HG03442 (cell line): ENCODE data around the gene ISLR.
"Not testable (repeated sequence)": the region's sequence is repeated elsewhere in the genome, so short reads cannot be mapped to it uniquely, and the experiment has no call there.

Experiments used
- ATAC-seq: cut with Tn5 transposase; IDR thresholded peaks from one replicate; pipeline ENCODE4 v1.9.1; 2021; ENCODE audit warnings: mild to moderate bottlenecking, moderate library complexity; ENCODE audit not compliant: unreplicated experiment

Gene ISLR

GRCh38 chr15:74136814-74137536, 36.5 kb upstream of the ISLR start:
- no peak for ATAC-seq

- no peak for ATAC-seq
These were observed 36.0 kb upstream of the ISLR start for GRCh38 chr15:74137537-74137894.

- ATAC-seq: no peak
These were observed 34.9 kb upstream of the ISLR start for GRCh38 chr15:74138642-74139041.

DNA sequence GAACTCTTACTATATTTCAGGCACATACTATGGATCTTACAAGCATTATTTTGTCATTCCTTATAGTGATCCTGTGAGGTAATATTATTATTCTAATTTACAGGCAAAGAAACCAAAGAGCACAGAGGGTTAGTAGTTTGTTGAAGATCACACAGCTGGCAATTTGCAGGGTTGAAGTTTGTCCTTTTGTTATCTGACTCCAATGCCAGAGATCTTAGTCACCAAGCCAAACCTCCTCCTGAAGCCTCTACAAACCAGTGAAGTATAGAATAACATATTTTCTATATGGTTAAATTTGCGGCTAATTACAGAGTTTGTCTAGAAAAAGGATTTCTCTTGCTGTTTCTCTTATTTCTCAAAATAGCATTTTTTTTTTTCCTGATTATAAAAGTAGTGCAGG, 31.9 kb upstream of the ISLR start:
- no peak for ATAC-seq

DNA sequence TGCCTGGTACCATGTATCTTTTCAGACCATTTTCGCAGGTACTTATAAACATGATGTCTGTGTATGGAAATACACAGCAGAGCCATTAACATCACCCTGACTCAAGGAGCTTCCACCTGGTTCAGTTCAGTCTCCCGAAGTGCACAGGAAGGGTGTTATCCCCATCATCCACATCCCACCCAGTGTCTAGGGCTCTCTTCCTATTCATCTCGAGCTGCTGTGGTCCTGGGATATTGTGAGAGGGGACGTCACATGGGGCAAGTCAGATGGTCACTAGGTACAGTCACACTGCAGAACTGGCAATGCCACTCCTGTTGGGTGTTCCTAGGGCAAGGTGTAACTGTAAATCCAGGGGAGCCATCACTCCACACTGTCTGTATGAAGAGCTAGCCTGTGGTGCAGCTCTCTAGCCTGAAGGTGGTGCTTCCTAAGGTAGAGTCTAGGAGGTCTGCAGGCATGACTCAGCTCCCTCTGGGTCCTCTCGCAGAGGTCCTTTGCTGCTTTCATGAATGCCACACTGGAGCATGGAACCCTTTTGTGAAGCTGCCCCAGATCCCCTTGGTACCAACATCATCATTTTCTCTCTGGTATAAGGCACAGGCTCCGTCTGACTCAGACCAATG, 29.2 kb upstream of the ISLR start:
- ATAC-seq: no peak

DNA sequence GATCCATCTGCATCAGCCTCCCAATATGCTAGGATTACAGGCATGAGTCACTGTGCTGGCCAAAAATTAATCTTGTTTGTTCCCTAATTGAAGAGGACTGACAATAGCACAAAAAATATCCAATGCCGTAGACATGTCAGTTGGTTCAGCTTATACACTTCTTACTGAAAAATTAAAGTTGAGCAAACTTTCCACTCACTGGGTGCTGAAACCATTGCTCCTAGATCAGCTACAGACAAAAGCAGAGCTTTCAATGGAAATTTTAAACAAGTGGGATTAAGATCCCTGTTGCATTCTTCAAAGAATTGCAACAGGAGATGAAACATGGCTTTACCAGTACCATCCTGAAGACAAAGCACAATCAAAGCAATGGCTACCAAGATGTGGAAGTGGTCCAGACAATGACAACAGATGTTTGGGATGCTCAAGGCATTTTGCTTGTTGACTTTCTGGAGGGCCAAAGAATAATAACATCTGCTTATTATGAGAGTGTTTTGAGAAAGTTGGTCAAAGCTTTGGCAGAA, 27.2 kb upstream of the ISLR start:
- ATAC-seq: no peak

DNA sequence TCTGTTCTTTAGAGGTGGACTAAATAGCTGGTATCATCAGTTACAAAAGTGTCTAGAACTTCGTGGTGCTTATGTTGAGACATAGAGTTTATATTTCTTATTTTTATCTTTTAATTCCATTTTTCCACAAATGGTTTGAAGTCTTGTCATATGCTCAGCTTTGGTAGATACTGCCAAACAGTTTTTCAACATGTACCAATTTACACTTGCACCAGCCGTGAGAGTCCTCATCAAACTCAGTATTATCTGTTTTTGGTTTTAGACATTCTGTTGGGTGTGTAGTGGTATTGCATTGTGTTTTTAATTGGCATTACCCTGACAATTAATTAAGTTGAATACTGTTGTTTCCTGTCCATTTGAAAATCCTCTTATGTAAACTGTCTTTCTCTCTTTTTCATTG, 26.5 kb upstream of the ISLR start:
- ATAC-seq: no peak

GRCh38 chr15:74155766-74156417, 17.6 kb upstream of the ISLR start:
- ATAC-seq: no peak

DNA sequence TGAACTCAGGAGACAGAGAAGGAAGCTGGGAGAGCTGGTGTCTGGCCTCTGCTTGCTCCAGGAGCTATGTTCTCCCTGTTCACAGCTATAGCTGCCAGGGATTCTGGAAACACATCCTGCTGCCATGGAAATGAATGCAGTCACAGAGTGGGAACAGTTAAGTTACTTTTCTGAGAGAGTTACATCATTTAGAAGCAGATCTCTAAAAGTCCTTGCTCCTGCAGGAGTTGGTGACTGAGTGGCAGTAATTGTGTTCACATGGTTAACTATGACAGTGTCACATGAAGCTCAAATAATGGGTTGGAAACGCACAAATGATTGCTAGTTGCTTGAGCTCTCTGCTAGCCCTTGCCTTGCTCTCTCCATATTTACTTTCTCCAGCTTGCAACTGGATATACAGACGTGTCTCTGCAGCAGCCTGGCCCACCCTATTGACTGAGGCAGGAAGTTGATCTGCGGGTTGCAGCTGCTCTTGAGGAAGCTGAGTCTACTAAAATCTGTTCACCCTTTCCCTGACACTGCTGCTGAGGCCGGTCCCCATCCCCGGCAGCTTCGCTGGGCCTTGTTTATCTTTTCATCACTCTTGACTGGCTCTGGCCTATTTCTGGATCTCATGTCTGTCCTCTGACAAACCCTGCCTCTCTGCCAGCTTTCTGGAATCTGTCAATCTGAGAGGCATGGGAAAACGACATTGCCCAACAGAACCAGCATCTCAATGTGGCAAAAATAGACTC, 16.7 kb upstream of the ISLR start:
- no peak for ATAC-seq

DNA sequence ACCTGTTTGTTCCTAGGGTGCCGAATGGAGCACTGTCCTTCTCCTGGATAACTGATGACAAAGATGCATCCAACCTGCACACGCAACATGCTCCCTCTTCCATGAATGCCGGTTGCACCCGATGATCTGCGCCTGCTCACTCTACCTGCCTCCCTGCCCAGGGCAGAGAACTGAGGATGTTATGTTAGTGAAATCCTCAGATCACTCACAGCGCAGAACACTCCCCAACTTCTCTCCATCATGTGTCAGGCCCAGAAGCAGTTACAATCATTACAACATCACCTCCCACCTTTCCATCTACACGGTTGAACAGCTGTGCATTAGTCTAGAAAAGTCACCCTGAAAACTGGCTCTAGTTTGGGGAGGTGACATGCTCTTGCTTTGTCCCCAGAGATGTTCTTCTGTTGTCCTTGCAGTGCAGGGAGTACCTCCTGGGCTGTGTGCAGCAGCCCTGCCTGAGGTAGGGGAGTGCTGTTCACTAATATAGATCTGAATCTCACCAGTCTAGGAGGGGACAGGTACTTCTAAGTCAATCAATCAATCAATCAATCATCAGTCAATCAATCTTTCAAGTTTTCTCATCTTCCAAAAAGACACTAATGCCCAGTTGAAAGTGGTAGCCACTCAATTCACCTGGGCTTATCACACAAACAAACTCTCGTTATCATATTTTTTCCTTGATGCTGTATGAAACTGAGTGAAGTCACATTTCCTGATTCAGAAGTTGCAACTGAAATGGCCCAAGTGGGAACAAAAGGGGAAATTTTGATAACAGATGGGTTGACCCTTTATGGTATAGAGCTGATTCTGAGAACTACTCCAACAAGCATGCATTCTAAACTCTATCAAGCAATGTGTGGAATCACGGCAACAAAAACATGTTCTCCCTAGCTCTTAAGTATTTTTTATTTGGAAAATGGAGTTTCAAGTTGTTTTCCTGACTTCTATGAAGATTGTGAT, 15.4 kb upstream of the ISLR start:
- no peak for ATAC-seq

DNA sequence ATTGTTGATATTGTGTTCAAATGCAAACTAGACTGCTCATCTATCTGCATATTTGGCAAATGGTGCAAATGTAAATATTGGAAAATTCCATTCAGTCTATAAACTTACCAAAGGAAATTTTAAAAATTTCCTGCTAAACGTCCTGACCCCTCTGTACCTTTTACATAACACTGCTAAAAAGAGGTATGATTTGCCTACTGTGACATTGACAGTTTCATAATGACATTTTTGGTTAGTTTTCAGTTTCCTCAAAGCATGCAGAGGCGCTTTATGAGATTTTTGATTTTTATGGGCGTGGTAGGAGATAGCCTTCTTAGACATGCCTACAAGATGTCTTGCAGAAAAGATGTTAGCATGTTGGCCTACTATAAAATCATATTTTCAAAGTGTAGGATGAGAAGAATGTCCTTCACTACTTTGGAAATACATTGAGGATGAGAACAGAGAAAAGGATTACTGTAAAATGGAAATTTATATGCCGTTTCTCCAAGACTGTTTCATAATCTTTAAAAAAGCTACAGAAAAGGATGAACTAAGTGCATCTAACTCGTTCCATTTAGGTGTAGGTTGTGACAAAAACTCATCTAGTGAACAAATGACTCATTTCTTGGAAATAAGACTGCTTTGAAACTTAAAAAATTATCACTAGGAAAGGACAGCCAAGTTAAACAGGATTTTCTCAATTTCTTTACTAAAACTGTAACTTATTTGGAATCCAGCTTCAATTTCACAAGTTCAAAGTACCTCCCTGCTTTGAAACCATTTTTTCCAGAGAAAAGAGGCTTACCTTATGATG, 14.5 kb upstream of the ISLR start:
- peak; percentile 59 for ATAC-seq

DNA sequence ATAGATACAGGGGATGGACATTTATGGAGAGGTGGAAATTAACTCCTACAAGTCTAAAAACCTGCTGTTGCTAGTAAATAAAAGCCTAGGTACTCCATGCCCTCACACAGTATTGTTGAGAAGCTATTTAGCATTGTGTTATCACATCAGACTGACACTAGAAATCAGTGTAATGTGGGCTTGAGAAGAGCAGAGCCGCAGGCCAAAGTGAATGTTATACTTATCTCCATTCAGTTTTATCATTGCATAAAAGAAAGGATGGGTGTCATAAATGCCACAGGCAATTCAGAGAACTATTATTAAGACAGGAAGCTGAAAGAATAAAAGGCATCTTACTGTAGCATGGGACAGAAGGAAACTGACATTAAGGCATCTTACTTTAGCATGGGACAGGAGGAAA, 13.7 kb upstream of the ISLR start:
- ATAC-seq: no peak

DNA sequence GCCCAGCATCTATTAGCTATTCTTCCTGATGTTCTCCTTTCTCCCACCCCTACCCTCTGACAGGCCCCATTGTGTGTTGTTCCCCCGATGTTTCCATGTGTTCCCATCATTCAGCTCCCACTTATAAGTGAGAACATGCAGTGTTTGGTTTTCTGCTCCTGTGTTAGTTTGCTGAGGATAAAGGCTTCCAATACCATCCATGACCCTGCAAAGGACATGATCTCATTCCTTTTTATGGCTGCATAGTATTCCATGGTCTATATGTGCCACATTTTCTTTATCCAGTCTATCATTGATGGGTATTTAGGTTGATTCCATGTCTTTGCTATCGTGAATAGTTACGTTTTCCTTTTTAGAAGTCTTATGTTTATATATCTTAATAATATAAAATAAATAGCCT, 13.1 kb upstream of the ISLR start:
- ATAC-seq: not testable (repeated sequence)

- ATAC-seq: not testable (repeated sequence)
These were observed 11.3 kb upstream of the ISLR start for GRCh38 chr15:74162195-74162536.

- ATAC-seq: no peak
These were observed 8.0 kb upstream of the ISLR start for GRCh38 chr15:74165461-74165860.

DNA sequence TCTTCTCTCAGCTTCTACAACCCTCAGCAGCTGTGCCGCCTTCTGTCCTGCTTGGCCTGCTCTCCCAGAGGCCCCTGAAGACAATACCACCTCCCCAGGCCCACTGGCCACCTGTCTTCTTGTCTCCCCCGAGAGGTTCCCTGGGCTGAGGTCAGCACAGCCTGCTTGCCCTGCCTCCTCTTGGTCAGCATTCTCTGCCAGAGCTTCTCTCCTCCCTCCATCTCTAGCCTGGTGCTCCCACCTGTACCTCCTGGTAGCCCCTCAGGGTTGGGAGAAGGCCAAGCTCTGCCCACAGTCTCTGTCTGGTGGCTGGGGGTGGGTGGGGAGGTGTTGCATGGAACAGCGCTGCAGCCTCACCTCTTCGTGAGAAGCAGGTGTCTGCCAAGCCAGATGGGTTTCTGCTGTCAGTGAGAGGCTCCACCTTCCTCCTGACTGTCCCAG, 5.6 kb upstream of the ISLR start:
- no peak for ATAC-seq

- no peak for ATAC-seq
These were observed 4.8 kb upstream of the ISLR start for GRCh38 chr15:74168711-74169126.

DNA sequence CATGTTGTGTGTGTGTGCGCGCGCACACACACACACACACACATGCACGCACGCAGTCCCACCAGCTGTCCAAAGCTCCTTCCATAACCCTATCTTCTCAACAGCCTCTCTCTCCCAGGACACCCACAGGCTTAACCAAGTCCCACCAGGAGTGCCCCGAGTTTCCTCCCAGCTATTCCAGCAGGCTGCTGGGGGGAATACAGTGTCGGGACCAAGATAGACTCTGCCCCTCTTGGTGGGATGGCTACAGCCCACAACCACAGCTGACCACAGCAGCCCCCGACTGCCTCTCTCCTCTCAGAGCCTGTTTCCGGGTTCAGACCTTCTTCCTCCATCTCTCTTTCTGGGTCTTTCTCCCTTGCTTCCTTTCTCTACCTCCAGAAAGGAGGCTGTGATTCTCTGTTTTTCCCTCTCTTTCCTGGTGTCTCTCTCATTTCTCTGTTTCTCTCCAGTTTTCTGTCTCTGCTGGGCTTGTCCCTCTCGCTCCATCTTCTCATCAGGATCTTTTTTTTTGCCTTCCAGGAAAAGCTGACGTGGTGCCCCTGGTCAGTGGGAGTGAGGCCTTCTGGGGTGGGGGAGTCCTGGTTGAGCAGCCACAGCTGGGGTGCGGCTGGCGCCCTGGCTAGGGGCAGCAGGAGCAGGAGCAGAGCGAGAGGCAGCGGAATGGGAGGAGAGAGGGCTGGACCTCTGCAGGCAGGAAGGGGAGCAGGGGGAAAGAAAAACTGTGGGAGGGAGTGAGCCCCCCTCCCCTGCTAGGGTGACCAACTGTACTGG, 3.3 kb upstream of the ISLR start:
- no peak for ATAC-seq
